Stimulated activated CD8-positive, alpha-beta memory T cell treated with anti-CD3 and anti-CD28 coated beads, Interleukin-15, amount 100 ng/mL, for 4 hours (primary cell): ENCODE data around the gene CX3CR1.

ENCODE experiments used
- DNase-seq, 2 donors: peaks; one replicate each; pipeline ENCODE4 v3.0.0-alpha.2; 2020; ENCODE audit warnings: low read depth in 2 of 2

Gene CX3CR1

DNA sequence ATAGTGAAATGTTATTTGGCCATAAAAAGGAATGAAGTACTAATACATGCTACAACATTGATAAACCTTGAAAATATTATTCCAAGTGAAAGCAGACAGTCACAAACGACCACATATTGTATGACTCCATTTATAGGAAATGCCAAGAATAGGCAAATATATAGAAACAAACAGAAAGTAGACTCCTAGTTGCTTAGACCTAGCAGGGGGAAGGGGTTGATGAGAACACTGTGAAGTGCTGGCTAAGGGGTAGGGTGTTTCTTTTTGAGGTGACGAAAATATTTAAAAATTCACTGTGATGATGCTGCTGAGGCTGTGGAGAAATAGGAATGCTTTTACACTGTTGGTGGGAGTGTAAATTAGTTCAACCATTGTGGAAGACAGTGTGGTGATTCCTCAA lies 56.9 kb downstream of the CX3CR1 start:
- DNase-seq: no peak

DNA sequence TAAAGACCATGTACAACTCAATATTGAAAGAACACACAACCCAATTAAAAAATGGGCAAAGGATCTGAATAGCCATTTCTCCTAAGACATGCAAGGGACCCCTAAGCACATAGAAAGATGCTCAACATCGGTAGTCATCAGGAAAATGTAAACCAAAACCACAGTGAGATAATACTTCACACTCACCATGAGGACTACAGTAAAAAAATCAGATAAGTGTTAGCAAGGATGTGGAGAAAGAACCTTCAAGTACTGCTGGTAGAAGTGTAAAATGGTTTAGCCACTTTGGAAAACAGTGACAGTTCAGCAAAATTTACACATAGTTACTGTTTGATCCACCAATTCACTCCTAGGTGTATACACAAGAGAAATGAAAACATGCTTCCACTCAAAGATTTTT lies 57.4 kb downstream of the CX3CR1 start:
- no peak for DNase-seq

- no peak for DNase-seq
Measured at GRCh38 chr3:39221141-39221530, 58.7 kb downstream of the CX3CR1 start.

GRCh38 chr3:39220407-39221140 lies 59.3 kb downstream of the CX3CR1 start:
- no peak for DNase-seq

- no peak for DNase-seq
Measured at GRCh38 chr3:39219702-39220101, 60.1 kb downstream of the CX3CR1 start.

DNA sequence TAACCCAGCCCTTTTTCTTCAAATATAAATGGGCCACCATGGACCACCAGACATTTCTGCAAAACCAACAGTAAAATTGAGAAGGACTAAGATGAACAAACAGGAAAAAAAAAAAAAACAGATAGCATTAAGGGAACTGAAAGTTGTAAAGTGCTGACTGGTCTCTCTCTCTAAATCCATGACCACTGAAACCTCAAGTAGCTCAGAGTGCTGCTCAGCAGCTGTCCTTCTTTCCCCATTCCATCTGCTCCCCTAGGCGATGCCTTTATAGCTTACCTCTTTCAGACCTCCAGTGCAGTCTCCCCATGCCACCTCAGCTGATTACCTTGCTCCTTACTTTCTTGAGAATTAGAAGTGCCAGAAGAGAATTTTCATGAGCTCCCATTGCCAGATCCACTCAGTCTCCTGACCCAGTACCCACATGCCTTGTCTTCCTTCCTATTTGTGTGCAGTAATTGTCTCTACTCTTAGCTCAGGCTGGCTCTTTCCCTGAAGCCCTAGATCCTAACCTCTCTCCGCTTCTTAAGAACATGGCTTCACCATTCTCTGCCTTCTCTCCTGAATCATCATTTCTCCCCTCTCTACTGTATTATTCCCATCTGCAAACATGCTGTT lies 63.6 kb downstream of the CX3CR1 start:
- no peak for DNase-seq

GRCh38 chr3:39213613-39214012 lies 66.2 kb downstream of the CX3CR1 start:
- no peak for DNase-seq
